HuH-7 (cell line): ENCODE data around the gene CNEP1R1.
"Not testable (repeated sequence)": the region's sequence is repeated elsewhere in the genome, so short reads cannot be mapped to it uniquely, and the experiment has no call there.

ENCODE experiments used
- DNase-seq: peaks from one replicate; pipeline ENCODE4 v3.0.0; 2011; ENCODE audit warnings: low spot score

The CNEP1R1 gene, protein sequence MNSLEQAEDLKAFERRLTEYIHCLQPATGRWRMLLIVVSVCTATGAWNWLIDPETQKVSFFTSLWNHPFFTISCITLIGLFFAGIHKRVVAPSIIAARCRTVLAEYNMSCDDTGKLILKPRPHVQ

DNA sequence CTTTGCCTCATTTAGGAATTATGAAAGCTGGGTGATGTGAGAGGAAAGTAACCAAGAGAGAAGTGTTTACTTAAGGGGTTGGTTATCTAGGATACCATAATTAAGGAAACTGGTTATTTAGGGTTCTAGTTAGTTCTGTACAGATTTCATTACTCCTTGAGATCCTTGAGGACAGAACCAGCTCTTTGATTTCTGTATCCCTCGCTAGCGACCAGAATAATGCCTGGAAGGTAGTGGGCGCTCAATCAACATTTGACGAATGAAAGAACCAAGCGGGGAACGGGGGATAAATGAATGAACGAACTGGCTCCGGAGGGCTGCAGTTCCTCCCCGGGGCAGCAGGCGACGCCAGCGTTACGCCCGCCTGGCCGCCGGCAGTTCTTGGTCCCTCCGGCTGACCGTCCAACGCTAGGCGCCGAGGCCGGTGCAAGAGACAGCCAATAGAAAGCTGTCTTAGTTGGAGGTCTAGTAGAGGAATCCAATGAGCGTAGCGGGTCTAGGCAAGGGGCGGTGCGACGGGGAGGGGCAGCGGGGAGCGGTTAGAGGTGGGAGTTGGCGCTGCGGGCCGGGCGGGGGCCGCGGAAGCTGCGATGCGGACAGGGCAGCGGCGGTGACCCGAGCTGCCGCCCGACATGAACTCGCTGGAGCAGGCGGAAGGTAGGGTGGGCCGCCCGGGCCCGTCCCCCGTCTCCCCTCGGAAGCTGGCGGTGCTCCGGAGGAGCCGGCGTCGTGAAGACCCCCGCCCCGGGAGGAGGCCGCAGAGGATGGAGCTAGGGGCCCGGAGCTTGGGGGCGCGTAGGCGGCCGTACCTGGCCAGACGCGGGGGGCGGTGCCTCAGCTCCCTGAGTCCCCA lies at the start of gene CNEP1R1:
Gene CNEP1R1, plus strand, starts transcription at position 542 of the 853 bp plus-strand sequence. Its CDS starts 91 bp downstream, at position 633.
- DNase-seq = peak; percentile 88

DNA sequence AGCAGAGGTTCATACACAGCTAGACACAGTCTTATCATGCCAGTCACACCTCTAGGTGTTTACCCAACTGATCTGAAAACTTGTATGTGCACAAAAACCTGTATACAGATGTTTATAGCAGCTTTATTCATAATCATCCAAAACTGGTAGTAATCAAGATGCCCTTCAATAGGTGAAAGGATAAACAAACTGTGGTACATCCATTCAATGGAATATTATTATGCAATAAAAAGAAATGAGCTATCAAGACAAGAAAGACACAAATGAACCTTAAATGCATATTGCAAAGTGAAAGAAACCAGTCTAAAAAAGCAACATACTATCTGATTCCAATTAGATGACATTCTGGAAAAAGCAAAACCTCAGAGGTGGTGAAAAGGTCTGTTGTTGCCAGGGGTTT lies 47.6 kb upstream of the CNEP1R1 start:
- no peak for DNase-seq

DNA sequence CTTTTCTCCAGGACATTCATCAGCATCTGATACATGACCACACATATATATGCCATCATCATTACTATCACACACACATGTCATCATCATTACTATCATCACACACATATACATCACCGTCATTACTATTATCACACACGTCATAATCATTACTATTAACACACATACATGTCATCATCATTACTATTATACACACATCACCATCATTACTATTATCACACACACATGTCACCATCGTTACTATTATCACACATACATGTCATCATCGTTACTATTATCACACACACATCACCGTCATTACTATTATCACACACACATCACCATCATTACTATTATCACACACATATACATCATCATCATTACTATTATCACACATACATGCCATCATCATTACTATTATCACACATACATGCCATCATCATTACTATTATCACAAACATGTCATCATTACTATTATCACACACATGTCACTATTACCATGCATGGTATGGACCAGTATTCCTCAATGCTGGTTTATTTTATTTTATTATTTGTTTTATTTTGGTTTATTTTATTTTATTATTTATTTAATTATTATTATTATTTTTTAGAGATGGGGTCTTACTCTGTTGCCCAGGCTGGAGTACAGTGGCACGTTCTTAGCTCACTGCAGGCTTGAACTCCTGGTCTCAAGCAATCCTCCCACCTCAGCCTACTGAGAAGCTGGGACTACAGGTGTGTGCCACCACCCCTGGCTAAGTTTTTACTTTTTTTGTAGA lies 46.3 kb upstream of the CNEP1R1 start:
- DNase-seq = no peak

DNA sequence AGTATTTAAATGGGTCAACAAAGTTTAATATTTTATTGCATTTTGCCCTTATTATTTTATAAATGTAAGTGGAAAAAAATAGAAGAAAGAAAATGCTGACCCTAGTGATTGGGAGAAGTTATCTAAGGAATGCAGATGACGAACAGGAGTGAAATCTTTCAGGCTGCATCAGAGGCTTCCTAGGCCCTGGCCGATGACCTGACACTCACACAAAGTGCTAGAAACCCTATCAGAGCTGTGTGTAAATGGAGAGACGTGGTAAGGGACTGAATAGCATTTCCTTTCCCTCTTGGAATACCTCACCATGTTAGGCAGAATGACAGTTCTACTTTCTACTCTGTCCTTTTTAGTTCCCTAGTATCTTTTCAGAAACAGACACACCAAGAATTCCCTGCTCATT lies 44.9 kb upstream of the CNEP1R1 start:
- DNase-seq = no peak

DNA sequence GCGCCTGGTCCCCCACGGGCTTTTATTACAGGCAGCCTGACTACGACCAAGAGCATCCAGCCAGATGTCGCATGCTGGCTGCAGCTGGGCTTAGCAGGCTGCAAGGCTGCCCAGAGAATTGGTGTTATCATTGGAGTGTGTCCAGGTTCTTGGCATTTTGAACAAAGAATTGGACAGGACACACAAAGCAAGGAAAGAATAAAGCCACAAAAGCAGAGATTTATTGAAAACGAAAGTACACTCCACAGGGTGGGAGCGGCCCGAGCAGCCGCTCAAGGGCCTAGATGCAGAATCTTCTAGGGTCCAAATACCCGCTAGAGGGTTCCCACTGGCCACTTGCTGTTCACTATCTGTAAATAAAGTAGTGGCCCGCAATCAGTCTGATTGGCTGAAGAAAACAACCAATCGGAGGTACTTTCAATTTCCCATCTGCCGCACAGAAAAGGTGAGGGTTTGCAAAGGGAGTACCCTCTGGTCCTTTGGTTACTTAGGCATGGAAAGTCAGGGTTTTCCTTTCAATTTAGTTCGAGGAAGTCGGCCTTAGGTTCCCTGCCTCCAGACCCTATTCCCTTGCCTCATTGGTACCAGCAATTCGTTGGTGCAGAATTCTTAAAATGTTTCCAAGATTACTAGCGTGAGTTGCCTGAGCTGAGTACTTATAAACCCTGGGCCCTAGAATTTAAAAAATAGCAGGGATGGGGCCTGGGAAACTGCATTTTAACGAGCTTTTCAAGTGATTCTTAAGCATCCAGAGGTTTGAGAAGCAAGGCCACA lies 38.5 kb upstream of the CNEP1R1 start:
- DNase-seq = no peak

DNA sequence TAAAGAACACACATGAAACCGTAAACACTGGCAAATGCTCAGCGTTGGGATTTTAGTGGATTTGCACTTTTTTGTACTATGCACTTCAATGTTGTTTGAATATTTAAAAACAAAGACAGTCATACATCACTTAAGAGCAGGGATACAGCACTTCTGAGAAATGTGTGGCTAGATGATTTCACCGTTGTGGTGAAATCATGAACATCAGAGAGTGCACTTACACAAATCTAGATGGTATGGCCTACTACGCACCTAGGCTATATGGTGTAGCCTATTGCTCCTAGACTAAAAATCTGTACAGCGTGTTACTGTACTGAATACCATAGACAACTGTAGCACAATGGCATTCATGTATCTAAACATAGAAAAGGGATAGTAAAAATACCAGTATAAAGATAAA lies 37.6 kb upstream of the CNEP1R1 start:
- no peak for DNase-seq

DNA sequence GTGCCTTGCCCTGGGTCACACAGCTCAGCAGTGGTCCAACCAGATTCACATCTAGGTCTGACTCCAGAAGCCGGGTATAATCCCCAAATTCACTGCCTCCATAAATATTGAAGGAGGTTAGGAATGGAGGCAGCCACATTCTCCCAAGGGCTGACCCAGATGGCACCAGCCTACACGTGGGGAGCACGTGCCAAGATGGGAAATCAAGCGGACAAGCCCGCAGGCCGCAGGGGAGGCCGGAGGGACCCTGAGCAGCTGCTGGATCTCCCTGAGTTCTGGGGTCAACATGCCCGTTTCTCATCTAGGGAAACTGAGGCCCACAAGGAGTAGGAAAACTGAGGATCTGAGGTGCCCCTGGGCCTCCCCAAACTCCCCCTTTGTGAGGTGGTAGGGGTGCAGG lies 32.2 kb upstream of the CNEP1R1 start:
- DNase-seq = no peak

DNA sequence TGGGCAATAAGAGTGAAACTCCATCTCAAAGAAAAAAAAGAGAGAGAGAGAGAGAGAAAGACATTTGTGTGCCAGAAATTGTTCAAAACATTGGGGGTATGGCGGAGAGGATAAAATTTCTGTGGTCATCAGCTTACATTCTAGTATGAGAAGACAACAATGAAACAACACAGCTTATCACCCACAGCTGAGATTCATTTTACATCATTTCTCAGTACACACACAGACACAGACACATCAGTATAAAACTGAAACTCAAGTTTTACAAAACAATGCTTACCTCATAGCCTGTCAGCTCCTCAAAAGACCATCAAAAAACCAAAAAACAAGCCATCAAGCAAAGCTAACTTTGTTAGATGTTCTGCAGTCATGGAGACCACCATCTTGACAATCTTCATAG lies 31.4 kb upstream of the CNEP1R1 start:
- no peak for DNase-seq

DNA sequence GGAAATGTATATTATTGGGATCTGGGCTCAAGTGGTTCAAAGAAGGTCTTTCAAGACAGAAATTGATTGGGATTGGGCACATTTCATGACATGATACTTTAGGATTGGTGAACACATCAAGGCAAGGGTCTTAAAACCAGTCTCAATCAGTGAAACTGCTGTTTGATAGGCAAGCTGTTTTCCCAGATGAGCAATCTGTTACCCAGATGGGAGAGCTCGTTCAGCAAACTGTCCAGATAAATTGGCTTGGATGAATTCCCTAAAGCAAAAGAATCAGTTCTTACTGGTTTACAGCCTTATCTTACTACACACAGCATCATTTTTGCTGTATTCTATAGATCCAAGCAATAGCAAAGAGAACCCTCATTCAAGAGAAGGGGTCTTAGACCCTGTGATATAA lies 31.0 kb upstream of the CNEP1R1 start:
- no peak for DNase-seq

DNA sequence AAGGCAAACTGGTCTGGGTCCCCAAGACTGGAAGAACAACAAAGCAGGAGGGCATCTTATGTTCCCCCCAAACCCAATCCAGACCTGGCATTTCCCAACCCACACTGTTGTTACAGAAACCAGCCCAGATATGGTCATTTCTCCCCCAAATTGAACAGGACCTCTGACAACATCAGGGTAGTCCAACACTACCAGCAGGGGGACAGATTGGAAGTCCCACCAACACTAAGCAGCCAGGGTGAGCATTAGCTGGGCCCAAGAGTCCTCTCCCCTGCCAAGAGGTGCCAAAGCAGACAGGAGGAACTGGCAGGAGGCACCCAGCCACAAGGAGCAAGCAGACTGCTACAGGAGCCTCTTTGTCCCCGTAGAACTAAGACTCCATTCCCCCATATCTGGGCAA lies 29.3 kb upstream of the CNEP1R1 start:
- DNase-seq = no peak

DNA sequence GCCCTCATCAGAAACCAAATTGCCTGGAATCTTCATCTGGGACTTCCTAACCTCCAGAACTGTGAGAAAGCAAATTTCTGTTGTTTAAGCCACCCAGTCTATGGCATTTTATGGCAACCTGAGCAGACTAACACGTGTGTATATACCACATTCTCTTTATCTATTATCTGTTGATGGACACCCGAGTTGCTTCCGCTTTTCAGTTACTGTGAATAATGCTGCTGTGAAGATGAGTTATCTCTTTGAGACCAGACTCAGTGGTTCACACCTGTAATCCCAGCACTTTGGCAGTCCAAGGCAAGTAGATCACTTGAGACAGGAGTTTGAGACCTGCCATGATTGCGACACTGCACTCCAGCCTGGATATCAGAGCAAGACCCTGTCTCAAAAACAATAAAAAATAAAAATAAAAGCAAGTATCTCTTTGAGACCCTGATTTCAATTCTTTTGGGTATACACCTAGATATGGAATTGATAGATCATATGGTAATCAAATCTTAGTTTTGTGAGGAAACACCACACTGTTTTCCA lies 27.2 kb upstream of the CNEP1R1 start:
- DNase-seq = no peak

DNA sequence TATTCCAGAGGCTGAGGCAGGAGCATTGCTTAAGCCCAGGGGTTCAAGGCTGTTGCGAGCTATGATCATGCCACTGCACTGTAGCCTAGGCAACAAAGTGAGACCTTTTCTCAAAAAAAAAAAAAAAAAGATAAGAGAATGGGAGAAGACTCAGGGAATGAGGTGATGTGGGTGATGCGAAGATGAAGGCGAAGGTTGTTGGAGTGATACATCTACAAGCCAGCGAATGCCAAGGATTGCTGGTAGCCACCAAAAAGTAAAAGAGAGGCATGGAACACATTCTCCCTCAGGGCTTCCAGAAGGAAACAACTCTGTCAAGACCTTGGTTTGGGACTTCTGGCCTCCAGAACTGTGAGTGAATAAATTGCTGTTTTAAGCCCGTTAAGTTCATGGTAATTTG lies 26.0 kb upstream of the CNEP1R1 start:
- DNase-seq = no peak

DNA sequence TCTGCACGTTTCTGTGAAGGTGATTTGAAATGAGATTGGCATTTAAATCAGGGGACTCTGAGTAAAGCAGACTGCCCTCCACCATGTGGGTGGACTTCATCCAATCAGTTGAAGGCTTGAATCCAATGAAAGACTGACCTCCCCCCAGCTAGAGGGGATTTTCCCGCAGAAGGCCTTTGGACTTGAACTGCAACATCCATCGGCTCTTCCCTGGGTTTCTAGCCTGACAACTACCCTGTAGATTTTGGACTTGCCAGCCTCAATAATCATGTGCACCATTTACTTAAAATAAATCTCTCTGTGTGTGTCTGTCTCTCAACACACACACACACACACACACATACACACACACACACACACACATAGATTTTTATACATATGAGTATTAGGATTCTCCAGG lies 23.9 kb upstream of the CNEP1R1 start:
- DNase-seq = no peak

DNA sequence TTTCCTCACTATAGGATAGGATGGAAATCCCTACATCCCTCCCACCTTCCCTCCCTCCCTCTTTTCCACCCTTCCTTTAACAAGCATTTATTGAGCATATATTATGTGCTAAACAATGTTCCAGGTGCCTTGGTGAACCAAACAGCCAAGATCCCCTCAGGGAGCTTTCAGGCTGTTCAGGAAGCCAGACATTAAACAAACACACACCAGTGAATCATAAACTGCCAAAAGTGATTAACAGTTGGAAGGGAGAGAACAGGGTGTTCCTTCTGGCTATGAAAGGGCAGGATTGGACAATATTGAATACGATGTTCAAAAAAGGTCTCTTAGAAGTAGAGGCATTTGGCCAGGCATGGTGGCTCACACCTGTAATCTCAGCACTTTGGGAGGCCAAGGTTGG lies 22.8 kb upstream of the CNEP1R1 start:
- no peak for DNase-seq

DNA sequence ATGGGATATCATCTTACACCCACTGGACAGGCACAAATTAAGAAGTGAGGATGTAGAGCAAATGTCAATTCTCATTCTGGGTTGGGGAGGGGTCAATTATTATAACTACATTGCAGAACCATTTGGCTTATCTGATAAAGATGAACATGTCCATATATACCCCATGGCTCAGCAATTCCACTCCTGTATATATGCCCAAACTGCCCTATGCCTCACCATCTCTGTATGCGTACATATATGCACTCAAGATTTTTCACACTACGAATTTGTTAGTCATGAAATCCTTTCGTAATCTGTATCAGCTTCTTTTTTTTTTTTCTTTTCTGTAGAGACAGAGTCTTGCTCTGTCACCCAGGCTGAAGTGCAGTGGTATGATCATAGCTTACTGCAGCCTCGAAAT lies 20.8 kb upstream of the CNEP1R1 start:
- DNase-seq = no peak

DNA sequence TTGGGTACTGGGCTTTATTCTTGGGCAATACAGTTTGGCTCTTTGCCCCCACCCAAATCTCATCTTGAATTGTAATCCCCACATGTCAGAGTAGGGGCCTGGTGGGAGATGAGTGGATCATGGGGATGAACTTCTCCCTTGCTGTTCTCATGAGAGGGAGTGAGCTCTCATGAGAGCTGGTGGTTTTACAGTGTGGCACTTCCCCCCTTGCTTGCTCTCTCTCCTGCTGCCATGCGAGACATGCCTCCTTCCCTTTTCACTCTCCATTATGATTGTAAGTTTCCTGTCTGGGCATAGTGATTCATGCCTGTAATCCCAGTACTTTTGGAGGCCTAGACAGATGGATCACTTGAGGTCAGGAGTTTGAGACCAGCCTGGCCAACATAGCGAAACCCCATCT lies 18.1 kb upstream of the CNEP1R1 start:
- no peak for DNase-seq

DNA sequence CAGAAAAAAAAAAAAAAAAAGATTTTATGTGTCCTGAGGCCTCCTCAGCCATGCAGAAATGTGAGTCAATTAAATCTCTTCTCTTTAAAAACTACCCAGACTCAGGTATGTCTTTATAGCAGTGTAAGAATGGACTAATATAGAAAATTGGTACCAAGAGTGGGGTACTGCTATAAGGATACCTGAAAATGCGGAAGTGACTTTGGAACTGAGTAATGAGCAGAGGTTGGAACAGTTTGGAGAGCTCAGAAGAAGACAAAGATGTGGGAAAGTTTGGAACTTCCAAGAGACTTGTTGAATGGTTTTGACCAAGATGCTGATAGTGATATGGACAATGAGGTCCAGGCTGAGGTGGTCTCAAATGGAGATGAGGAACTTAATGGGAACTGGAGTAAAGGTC lies 17.3 kb upstream of the CNEP1R1 start:
- DNase-seq = no peak

DNA sequence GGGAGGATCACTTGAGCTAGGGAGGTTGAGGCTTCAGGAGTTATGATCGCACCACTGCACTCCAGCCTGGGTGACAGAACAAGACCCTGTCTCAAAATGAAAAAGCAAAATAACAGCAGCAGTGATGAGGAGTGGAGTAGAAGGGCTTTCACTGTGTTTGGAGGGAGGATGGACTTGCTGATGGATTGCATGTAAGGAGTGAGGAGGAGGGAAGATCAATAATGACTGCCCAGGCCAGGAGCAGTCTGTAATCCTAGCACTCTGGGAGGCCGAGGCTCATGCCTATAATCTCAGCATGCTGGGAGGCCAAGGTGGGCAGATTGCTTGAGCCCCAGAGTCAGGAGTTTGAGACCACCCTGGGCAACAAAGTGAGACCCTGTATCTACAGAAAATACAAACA lies 14.8 kb upstream of the CNEP1R1 start:
- no peak for DNase-seq

DNA sequence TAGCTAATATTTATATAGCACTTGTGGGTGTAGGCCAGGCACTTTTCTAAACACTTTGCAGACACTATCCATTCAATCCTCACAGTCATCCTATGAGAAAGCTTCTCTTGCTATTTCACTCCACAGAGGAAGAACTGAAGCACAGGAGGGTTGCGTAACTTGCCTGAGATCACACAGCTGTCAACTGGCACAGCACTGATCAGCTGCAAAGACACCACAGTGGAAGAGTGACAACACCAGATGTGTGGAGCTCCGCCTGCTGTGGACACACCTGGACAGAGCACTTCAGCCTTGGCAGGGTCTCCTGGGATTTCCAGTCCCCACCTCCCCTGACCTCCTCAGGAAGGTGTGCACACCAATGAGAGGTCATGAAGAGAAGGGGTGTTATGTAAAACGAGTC lies 13.3 kb upstream of the CNEP1R1 start:
- no peak for DNase-seq

DNA sequence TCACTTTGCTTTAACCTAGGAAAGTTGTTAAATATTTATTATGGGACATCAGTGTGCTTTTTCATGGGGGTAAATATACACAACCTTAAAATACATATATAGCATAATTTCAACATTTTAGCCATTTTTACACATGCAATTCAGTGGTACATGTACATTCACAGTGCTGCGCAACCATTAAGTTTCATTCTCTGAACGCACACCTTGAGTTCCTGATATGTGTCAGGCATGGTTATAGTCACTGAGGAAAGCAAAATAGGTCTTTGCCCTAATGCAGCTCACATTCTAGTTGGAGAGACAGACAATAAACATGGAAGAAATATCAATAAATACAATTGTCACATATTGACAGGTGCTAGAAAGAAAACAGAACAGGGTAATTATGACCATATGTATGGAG lies 12.8 kb upstream of the CNEP1R1 start:
- no peak for DNase-seq

DNA sequence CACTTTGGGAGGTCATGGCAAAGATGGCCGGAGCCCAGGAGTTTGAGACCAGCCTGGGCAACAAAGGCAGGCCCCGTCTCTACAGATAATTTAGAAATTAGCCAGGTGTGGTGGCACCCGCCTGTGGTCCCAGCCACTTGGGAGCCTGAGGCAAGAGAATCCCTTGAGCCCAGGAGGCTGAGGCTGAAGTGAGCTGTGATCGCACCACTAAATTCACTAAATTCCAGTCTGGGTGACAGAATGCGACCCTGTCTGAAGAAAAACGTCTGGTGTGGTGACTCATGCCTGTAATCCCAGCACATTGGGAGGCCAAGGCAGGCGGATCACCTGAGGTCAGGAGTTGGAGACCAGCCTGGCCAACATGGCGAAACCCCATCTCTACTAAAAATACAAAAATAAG lies 10.8 kb upstream of the CNEP1R1 start:
- DNase-seq = not testable (repeated sequence)

DNA sequence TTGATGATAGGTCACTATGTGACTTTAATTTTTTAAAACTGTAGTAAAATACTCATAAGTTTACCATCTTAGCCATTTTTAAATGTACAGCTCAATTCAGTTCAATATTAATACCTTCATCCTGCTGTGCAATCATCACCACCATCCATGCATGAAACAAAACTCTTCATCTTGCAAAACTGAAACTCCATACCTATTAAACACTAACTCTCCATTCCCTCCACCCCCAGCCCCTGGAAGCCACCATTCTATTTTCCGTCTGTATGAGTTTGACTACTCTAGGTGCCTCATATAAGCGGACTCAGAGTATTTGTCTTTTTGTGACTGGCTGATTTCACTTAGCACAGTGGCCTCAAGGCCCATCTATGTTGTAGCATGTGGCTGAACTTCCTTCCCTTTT lies 9.4 kb upstream of the CNEP1R1 start:
- DNase-seq = no peak
